ENCODE data around the gene MEIS2.

The MEIS2 gene

GRCh38 chr15:37100109-37100965 is at the start of gene MEIS2:
Gene MEIS2, minus strand, starts transcription at chr15:37100549. Its CDS starts 1,083 bp downstream, at chr15:37099466.
- peak; percentile 90 for DNase-seq (ENCODE audit: low read depth)

GRCh38 chr15:37149146-37149545 is 48.8 kb upstream of the MEIS2 start:
- no peak for DNase-seq (ENCODE audit: low read depth)

- no peak for DNase-seq (ENCODE audit: low read depth)
Measured at GRCh38 chr15:37148714-37149113, 48.4 kb upstream of the MEIS2 start.

- DNase-seq (ENCODE audit: low read depth), result no peak
Measured at GRCh38 chr15:37143351-37143750, 43.0 kb upstream of the MEIS2 start.

- DNase-seq (ENCODE audit: low read depth), result no peak
Measured at GRCh38 chr15:37142371-37142770, 42.0 kb upstream of the MEIS2 start.

GRCh38 chr15:37140531-37141058 is 40.2 kb upstream of the MEIS2 start:
- DNase-seq (ENCODE audit: low read depth), result no peak

GRCh38 chr15:37138591-37139215 is 38.4 kb upstream of the MEIS2 start:
- DNase-seq (ENCODE audit: low read depth), result no peak

GRCh38 chr15:37137221-37137620 is 36.9 kb upstream of the MEIS2 start:
- DNase-seq (ENCODE audit: low read depth), result no peak

- no peak for DNase-seq (ENCODE audit: low read depth)
Measured at GRCh38 chr15:37136666-37137065, 36.3 kb upstream of the MEIS2 start.

- no peak for DNase-seq (ENCODE audit: low read depth)
Measured at GRCh38 chr15:37135225-37135624, 34.9 kb upstream of the MEIS2 start.

GRCh38 chr15:37134699-37135131 is 34.4 kb upstream of the MEIS2 start:
- no peak for DNase-seq (ENCODE audit: low read depth)

- DNase-seq (ENCODE audit: low read depth), result no peak
Measured at GRCh38 chr15:37134244-37134643, 33.9 kb upstream of the MEIS2 start.

- DNase-seq (ENCODE audit: low read depth), result no peak
Measured at GRCh38 chr15:37133602-37134001, 33.3 kb upstream of the MEIS2 start.

GRCh38 chr15:37132826-37133417 is 32.6 kb upstream of the MEIS2 start:
- DNase-seq (ENCODE audit: low read depth), result no peak

GRCh38 chr15:37131621-37132020 is 31.3 kb upstream of the MEIS2 start:
- DNase-seq (ENCODE audit: low read depth), result no peak

- no peak for DNase-seq (ENCODE audit: low read depth)
Measured at GRCh38 chr15:37130356-37130755, 30.0 kb upstream of the MEIS2 start.

- no peak for DNase-seq (ENCODE audit: low read depth)
Measured at GRCh38 chr15:37125143-37125542, 24.8 kb upstream of the MEIS2 start.

GRCh38 chr15:37124331-37124730 is 24.0 kb upstream of the MEIS2 start:
- no peak for DNase-seq (ENCODE audit: low read depth)

- DNase-seq (ENCODE audit: low read depth), result no peak
Measured at GRCh38 chr15:37122703-37123102, 22.4 kb upstream of the MEIS2 start.

- no peak for DNase-seq (ENCODE audit: low read depth)
Measured at GRCh38 chr15:37121492-37121891, 21.1 kb upstream of the MEIS2 start.

- DNase-seq (ENCODE audit: low read depth), result no peak
Measured at GRCh38 chr15:37117030-37117429, 16.7 kb upstream of the MEIS2 start.

GRCh38 chr15:37115538-37115937 is 15.2 kb upstream of the MEIS2 start:
- no peak for DNase-seq (ENCODE audit: low read depth)
